ENCODE results near the gene ARHGAP1.

Gene ARHGAP1

GRCh38 chr11:46695345-46696211, 4.8 kb downstream of the ARHGAP1 start:
- DNase-seq (ENCODE audit: low read depth in 4 of 4, low spot score in 1 of 4): no peak

GRCh38 chr11:46694607-46695006, 5.8 kb downstream of the ARHGAP1 start:
- DNase-seq (ENCODE audit: low read depth in 4 of 4, low spot score in 1 of 4): no peak

GRCh38 chr11:46694072-46694471, 6.3 kb downstream of the ARHGAP1 start:
- no peak for DNase-seq (ENCODE audit: low read depth in 4 of 4, low spot score in 1 of 4)

- no peak for DNase-seq (ENCODE audit: low read depth in 4 of 4, low spot score in 1 of 4)
Measured at GRCh38 chr11:46693597-46694012, 6.8 kb downstream of the ARHGAP1 start.

DNA sequence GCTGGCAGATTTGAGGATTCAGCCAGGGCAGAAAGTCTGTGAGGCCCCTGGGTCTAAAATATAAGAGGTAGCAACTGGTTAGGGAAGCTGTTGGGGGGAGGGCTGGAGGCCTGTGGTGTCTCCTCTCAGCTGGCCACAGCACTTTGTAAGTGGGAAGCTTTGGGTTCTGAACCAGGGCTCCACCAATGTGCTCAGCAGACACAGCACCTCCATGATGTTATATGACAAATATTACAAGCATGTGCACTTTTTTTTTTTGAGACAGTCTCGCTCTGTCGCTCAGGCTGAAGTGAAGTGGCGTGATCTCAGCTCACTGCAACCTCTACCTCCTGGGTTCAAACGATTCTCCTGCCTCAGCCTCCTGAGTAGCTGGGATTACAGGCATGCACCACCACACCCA, 8.0 kb downstream of the ARHGAP1 start:
- DNase-seq (ENCODE audit: low read depth in 4 of 4, low spot score in 1 of 4): no peak

DNA sequence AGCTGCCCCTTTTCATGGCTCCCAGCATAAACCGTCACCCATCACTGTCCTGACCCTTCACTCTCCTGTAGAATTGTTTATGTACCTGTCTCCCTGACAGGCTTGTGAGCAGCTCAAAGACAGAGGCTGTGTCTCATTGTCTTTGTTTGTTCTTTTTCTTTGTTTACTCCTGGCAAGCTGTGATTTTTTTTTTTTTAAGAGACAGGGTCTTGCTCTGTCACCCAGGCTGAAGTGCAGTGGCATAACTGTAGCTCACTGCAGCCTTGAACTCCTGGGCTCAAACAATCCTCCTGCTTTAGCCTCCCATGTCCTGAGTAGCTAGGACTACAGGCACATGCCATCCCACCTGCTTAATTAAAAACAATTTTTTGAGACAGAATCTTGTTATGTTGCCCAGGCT, 9.7 kb downstream of the ARHGAP1 start:
- DNase-seq (ENCODE audit: low read depth in 4 of 4, low spot score in 1 of 4): no peak

DNA sequence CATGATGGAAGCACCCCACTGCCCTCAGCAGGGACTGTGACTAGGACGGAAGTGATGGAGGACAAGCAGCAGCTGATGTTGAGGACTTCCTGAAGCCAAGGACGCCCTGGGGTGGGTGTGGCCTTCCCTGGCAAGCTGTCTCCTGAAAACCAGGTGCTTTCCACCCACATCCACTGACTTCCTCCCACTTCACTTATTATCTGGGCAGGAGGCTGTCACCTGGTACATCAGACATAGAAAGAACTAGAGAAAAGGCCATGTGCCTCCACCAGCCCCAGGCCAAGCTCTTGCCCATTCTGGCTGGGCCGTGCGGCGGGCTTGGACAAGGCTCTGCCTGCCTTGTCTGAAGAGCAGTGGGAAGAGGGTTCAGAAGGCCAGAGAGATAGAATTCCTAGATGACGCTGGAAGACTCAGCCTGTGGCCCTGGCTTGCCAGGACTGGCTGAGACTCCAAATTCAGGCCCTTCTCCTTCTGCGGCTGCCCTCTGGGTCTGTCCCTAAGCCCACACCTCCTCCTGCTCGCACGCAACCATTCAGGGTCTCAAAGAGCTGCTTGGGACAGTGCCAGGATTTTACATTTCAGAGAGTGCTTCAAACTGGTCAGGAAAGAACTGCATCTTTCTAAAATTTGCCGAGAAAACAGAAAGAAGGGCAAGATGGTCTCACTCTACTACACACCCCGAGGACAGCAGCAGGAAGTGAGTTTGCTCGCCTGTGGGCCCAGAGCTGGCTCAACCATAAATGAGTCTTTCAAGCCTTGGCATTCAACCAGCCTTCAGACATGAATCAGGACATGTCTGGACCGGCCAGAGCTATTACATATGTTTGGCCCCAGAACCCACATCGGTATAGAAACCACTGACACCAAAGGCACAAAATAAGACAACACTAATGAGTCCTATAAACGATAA, 13.3 kb downstream of the ARHGAP1 start:
- no peak for DNase-seq (ENCODE audit: low read depth in 4 of 4, low spot score in 1 of 4)

DNA sequence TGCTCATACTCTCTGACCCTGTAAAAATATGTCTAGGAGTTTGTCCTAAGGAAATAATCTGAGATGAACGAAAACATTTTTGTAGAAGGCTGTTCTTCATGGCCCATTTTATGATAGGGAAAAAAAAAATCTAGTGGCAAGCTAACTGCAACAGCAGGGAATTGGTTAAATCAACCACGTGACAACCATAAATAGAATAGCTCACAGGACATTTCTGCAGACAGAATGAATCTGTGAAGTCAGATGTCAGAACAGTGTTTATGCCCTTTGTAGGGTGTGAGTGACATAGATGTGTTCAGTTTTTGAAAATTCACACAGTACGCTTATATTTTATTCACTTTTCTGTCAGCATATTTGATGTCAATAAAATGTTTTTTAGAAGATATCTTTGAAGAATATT, 16.1 kb downstream of the ARHGAP1 start:
- DNase-seq (ENCODE audit: low read depth in 4 of 4, low spot score in 1 of 4): no peak

GRCh38 chr11:46682773-46683752, 17.4 kb downstream of the ARHGAP1 start:
- no peak for DNase-seq (ENCODE audit: low read depth in 4 of 4, low spot score in 1 of 4)

- DNase-seq (ENCODE audit: low read depth in 4 of 4, low spot score in 1 of 4): no peak
Measured at GRCh38 chr11:46681814-46682213, 18.6 kb downstream of the ARHGAP1 start.

DNA sequence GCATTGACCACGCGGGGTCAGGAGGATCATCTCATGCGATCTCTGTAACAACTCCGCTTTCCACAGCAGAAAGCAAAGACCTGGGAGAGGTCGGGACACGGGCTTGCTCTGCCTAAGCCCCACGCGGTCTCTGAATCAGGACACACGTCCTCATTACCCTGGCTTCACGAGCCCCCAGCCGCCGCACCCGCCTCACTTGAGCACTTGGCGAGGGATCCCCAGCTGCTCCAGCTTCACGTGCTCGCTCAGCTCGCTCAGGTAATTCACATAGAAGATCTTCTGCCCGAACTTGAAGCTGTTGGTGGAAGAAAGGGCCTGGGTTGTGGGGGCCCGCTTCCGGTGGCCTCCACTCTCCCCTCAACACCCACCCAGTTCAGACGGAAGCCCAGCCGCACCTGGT, 19.6 kb downstream of the ARHGAP1 start:
- DNase-seq (ENCODE audit: low read depth in 4 of 4, low spot score in 1 of 4): no peak

- DNase-seq (ENCODE audit: low read depth in 4 of 4, low spot score in 1 of 4): no peak
Measured at GRCh38 chr11:46680164-46680760, 20.2 kb downstream of the ARHGAP1 start.

DNA sequence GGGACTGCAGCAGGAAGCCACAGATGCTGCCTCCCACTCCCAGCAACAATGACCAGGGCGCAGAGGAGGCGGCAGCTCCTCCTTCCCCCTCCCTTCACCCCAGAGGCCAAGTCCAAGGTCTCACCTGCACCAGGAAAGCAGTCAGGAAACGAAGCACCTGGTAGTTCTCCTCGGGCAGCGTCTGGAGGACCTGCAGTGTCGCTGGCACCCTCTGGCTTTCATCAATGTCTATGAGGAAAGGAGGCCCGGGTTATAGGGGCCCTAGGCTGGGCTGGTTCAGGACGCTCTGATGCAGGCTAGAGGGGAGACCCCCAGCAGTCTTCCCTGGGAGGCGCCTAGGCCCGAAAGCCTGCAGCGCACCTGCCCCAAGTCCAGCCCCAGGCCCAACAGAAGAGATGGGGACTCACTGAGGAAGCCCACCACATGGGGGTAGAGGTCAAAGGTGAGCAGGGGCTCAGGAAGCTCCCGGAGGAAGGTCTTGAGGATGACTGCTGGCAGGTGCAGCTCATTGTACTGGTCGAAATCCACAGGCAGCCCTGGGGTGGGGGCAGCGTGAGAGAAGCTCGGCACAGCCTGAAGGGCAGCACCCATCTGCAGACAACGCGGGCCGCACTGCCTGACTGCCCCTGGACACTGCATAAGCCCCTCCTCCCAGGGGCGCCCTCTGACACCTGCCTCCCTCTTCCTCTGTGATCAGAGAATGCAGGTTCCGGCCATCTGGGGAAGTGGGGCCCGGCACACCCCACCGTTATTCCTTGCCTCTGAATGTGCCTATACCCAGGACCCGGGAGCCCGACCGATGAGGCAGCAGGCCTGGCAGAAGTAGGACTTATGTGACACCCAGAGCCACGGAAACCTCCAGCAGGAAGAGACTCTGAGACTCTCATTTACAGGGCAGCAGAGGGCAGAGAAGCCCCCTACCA, 20.9 kb downstream of the ARHGAP1 start:
- no peak for DNase-seq (ENCODE audit: low read depth in 4 of 4, low spot score in 1 of 4)

DNA sequence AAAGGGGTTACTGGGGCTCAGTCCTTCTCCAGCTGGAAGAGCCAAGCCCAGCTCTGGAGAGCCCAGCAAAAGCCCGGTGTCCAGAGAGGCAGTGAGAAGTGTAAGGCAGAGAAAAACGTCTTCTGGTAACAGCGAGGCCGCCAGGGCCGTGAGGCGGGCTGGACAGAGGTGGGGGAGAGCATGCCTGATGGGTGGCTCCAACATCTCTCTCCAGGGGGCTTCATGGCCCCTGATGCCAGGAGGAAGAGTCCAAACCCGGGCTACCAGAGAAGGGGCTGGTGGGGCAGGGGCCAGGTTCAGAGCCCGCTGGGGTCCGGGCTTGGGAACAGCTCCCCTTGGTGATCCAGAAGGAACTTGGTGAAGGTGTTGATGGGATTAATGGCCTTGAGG, 21.7 kb downstream of the ARHGAP1 start:
- no peak for DNase-seq (ENCODE audit: low read depth in 4 of 4, low spot score in 1 of 4)

- DNase-seq (ENCODE audit: low read depth in 4 of 4, low spot score in 1 of 4): no peak
Measured at GRCh38 chr11:46677991-46678740, 22.3 kb downstream of the ARHGAP1 start.

GRCh38 chr11:46677169-46677568, 23.2 kb downstream of the ARHGAP1 start:
- no peak for DNase-seq (ENCODE audit: low read depth in 4 of 4, low spot score in 1 of 4)

GRCh38 chr11:46676436-46677158, 23.8 kb downstream of the ARHGAP1 start:
- no peak for DNase-seq (ENCODE audit: low read depth in 4 of 4, low spot score in 1 of 4)

DNA sequence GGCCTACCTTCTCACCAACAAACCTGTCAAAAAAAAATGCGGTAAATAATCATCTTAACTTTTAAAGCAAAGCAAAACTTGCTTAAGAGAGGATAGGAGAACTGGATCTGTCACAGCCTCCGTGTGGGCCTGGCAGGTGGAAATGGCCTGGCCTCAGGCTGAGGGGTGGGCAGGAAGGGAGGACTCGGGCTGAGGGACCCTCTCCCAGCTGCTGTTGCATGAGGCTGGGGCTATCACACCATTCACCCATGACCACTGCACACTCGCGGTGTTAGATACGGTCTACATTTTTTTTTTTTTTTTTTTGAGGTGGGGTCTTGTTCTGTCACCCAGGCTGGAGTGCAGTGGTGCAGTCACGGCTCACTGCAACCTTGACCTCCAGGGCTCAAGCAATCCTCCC, 24.5 kb downstream of the ARHGAP1 start:
- DNase-seq (ENCODE audit: low read depth in 4 of 4, low spot score in 1 of 4): no peak
